ENCODE data around the gene LHFPL2.

Gene LHFPL2

GRCh38 chr5:78519198-78519941 is 129.2 kb downstream of the LHFPL2 start:
- no peak for DNase-seq (ENCODE audit: low read depth)

GRCh38 chr5:78518365-78519197 is 130.0 kb downstream of the LHFPL2 start:
- no peak for DNase-seq (ENCODE audit: low read depth)

GRCh38 chr5:78515670-78516069 is 132.9 kb downstream of the LHFPL2 start:
- DNase-seq (ENCODE audit: low read depth): no peak

- no peak for DNase-seq (ENCODE audit: low read depth)
These were observed 133.9 kb downstream of the LHFPL2 start for GRCh38 chr5:78514427-78515330.

- no peak for DNase-seq (ENCODE audit: low read depth)
These were observed 135.1 kb downstream of the LHFPL2 start for GRCh38 chr5:78513441-78513840.

GRCh38 chr5:78512435-78512834 is 136.1 kb downstream of the LHFPL2 start:
- DNase-seq (ENCODE audit: low read depth): no peak

GRCh38 chr5:78511121-78511906 is 137.3 kb downstream of the LHFPL2 start:
- DNase-seq (ENCODE audit: low read depth): no peak

- DNase-seq (ENCODE audit: low read depth): no peak
These were observed 138.4 kb downstream of the LHFPL2 start for GRCh38 chr5:78509884-78510769.

- DNase-seq (ENCODE audit: low read depth): no peak
These were observed 139.3 kb downstream of the LHFPL2 start for GRCh38 chr5:78509145-78509865.

- DNase-seq (ENCODE audit: low read depth): no peak
These were observed 140.3 kb downstream of the LHFPL2 start for GRCh38 chr5:78508186-78508765.

- DNase-seq (ENCODE audit: low read depth): no peak
These were observed 141.0 kb downstream of the LHFPL2 start for GRCh38 chr5:78507531-78507930.

GRCh38 chr5:78506261-78507024 is 142.1 kb downstream of the LHFPL2 start:
- no peak for DNase-seq (ENCODE audit: low read depth)

GRCh38 chr5:78505860-78506259 is 142.7 kb downstream of the LHFPL2 start:
- DNase-seq (ENCODE audit: low read depth): no peak

- no peak for DNase-seq (ENCODE audit: low read depth)
These were observed 143.6 kb downstream of the LHFPL2 start for GRCh38 chr5:78504704-78505677.

GRCh38 chr5:78503958-78504653 is 144.5 kb downstream of the LHFPL2 start:
- DNase-seq (ENCODE audit: low read depth): no peak

GRCh38 chr5:78501411-78502352 is 146.9 kb downstream of the LHFPL2 start:
- no peak for DNase-seq (ENCODE audit: low read depth)

All from activated gamma-delta T cell treated with anti-CD3 and anti-CD28 coated beads, Interleukin-2, amount 50 U/mL, for 16 hours (primary cell).